HepG2 (cell line): ENCODE results near the gene UGCG. TPM values are rescaled to one million over a fixed set of nuclear protein-coding genes. Genes with fewer than 3 reads are reported as not detected.

ENCODE experiments used
- ATAC-seq: fragments of 200-7000 bp; cut with Tn5 transposase; 3 replicates; pipeline ENCODE4 v1.9.1; 2020; ENCODE audit warnings: mild to moderate bottlenecking, moderate library complexity
- BruUV-seq: library from RNA; stranded (reverse); fragments of 400-500 nt; replicated peaks from 2 replicates; lab custom pipeline; 2021; lab: Mats Ljungman, UMichigan
- CTCF ChIA-PET: fragments of 300-600 bp; formaldehyde crosslinking; extraction: SDS; loops from one replicate; lab custom pipeline; 2021; ENCODE audit warnings: low total read pairs, inconsistent platforms, low intra/inter-chr PET ratio; lab: Yijun Ruan, JAX
- POLR2A ChIA-PET: fragments of 350-600 bp; sonication (Branson Sonifier 250); formaldehyde crosslinking; loops from one replicate; lab custom pipeline; 2020; ENCODE audit warnings: antibody characterized with exemption, inconsistent platforms; lab: Yijun Ruan, JAX
- DNase-seq: peaks from one replicate; pipeline ENCODE4 v3.0.0-alpha.2; 2015; ENCODE audit warnings: low spot score
- FAIRE-seq: peaks from 3 replicates; lab custom pipeline; 2011; peaks lifted over from hg19 to GRCh38; lab: Jason Lieb, UNC
- H2AFZ ChIP-seq: one replicate; pipeline ENCODE4 v1.6.1; 2011; ENCODE audit warnings: low read length, inconsistent platforms
- H3K27ac ChIP-seq: fragments of 300-600 bp; 3 replicates; pipeline ENCODE4 v1.8.0; 2011; ENCODE audit warnings: mixed run types, mild to moderate bottlenecking, mixed read lengths, low read length, inconsistent platforms; ENCODE audit not compliant: insufficient read depth; ENCODE audit errors: extremely low read length
- H3K27me3 ChIP-seq, 2 experiments: fragments of 200-600 bp in 1 of 2; 2 replicates in 1 of 2; 3 replicates in 1 of 2; pipeline versions ENCODE4 v1.6.0 to v1.8.0; 2011; ENCODE audit warnings: low read length in 2 of 2, mild to moderate bottlenecking in 2 of 2, moderate library complexity in 2 of 2, inconsistent platforms in 1 of 2; ENCODE audit not compliant: insufficient read depth in 2 of 2, control insufficient read depth in 1 of 2
- H3K36me3 ChIP-seq, 2 experiments: fragments of 200-600 bp in 1 of 2; replicated peaks in 1 of 2; 2 replicates in 1 of 2; 3 replicates in 1 of 2; pipeline versions ENCODE4 v1.5.1 to v1.8.0; 2011; ENCODE audit warnings: low read length in 2 of 2, inconsistent platforms in 1 of 2; ENCODE audit not compliant: insufficient read depth in 2 of 2, control insufficient read depth in 1 of 2
- H3K4me1 ChIP-seq: 2 replicates; pipeline ENCODE4 v1.5.1; 2012; ENCODE audit warnings: low read length, inconsistent platforms; ENCODE audit not compliant: insufficient read depth
- H3K4me2 ChIP-seq: 2 replicates; pipeline ENCODE4 v1.6.0; 2011; ENCODE audit warnings: low read depth, low read length, inconsistent platforms
- H3K4me3 ChIP-seq, 3 experiments: fragments of 200-600 bp in 1 of 3; sonication (generic), shearing (Covaris generic) in 1 of 3; replicated peaks in 1 of 3; 2 replicates each; pipeline ENCODE4 v1.5.1; 2011 to 2016; ENCODE audit warnings: low read length in 3 of 3, inconsistent platforms in 2 of 3, low read depth in 2 of 3, mild to moderate bottlenecking in 2 of 3, control low read depth in 1 of 3, mixed read lengths in 1 of 3; ENCODE audit not compliant: insufficient read depth in 1 of 3
- H3K79me2 ChIP-seq: one replicate; pipeline ENCODE4 v1.6.1; 2011; ENCODE audit warnings: low read length, inconsistent platforms; ENCODE audit not compliant: insufficient read depth
- H3K9ac ChIP-seq: 2 replicates; pipeline ENCODE4 v1.6.0; 2011; ENCODE audit warnings: mild to moderate bottlenecking, low read depth, low read length, inconsistent platforms; ENCODE audit not compliant: insufficient read depth
- H3K9me3 ChIP-seq: 2 replicates; pipeline ENCODE4 v1.5.1; 2012; ENCODE audit warnings: mild to moderate bottlenecking, low read length
- H4K20me1 ChIP-seq: 2 replicates; pipeline ENCODE4 v1.6.0; 2011; ENCODE audit warnings: inconsistent platforms, mild to moderate bottlenecking, low read length, moderate library complexity; ENCODE audit not compliant: insufficient read depth
- PRDM15 ChIP-seq: sonication (generic); formaldehyde crosslinking; IDR thresholded peaks from 2 replicates; pipeline ENCODE4 v1.4.0; 2020; ENCODE audit warnings: missing genetic modification reagents
- SKIL ChIP-seq: sonication (generic); formaldehyde crosslinking; IDR thresholded peaks from 2 replicates; pipeline ENCODE4 v1.8.0; 2022; ENCODE audit warnings: missing genetic modification reagents, mild to moderate bottlenecking, moderate library complexity, borderline replicate concordance
- SOX6 ChIP-seq, 2 experiments: fragments of 450-650 bp in 1 of 2; sonication (generic) in 1 of 2; formaldehyde crosslinking in 1 of 2; IDR thresholded peaks; 2 replicates each; pipeline versions ENCODE4 v1.4.0 to v1.6.1; 2017 to 2020; ENCODE audit warnings: antibody characterized with exemption in 1 of 2, mild to moderate bottlenecking in 1 of 2, missing genetic modification reagents in 1 of 2
- TRIM24 ChIP-seq: sonication (generic); formaldehyde crosslinking; IDR thresholded peaks from 2 replicates; pipeline ENCODE4 v1.8.0; 2022; ENCODE audit warnings: mild to moderate bottlenecking, missing genetic modification reagents
- ZFP90 ChIP-seq: sonication (generic); formaldehyde crosslinking; IDR thresholded peaks from 2 replicates; pipeline ENCODE4 v1.8.0; 2022; ENCODE audit warnings: missing genetic modification reagents, mild to moderate bottlenecking, inconsistent platforms, borderline replicate concordance
- ZNF124 ChIP-seq: sonication (generic); formaldehyde crosslinking; IDR thresholded peaks from 2 replicates; pipeline ENCODE4 v1.4.0; 2020; ENCODE audit warnings: missing genetic modification reagents
- ZNF530 ChIP-seq: sonication (generic); formaldehyde crosslinking; IDR thresholded peaks from 2 replicates; pipeline ENCODE4 v1.5.0; 2020; ENCODE audit warnings: low read depth, mild to moderate bottlenecking, missing genetic modification reagents
- ZNF614 ChIP-seq: IDR thresholded peaks from 2 replicates; pipeline ENCODE4 v1.6.1; 2018; ENCODE audit warnings: missing biosample characterization, missing genetic modification reagents, inconsistent platforms, borderline replicate concordance
- ZNF75D ChIP-seq: sonication (generic); formaldehyde crosslinking; IDR thresholded peaks from 2 replicates; pipeline ENCODE4 v1.8.1; 2023; ENCODE audit warnings: missing genetic modification reagents, mild to moderate bottlenecking, borderline replicate concordance
- WGBS: methylation state at CpG from one replicate; pipeline ENCODE4 v1.1.6; 2017; ENCODE audit warnings: low lambda C conversion rate; 5-methylcytosine and 5-hydroxymethylcytosine counted together
- in situ Hi-C: cut with HindIII; loops from 2 replicates; pipeline ENCODE4 v1.10.0; 2017; ENCODE audit warnings: low pct_unique_long_range_greater_than_20kb; ENCODE audit not compliant: extremely low pct_ligation_motif_present
- intact Hi-C: fragments of 100-400 bp; cut with micrococcal nuclease; formaldehyde crosslinking; loops from one replicate; pipeline ENCODE4 v1.10.0; 2022; ENCODE audit not compliant: unreplicated experiment
- polyA plus RNA-seq, 8 experiments: library from polyadenylated mRNA; depleted of rRNA in 3 of 8; stranded (reverse) in 7 of 8; unstranded in 1 of 8; fragments of >200 nt; fragmentation: Illumina TruSeq in 4 of 8; extraction: Trizol in 4 of 8; gene quantifications; 2 replicates each; pipeline versions ENCODE4 v1.2.1 to v1.2.3, GENCODE V29; 2011 to 2016; ENCODE audit warnings: low read depth in 4 of 8, missing spikeins in 1 of 8, mixed read lengths in 1 of 8; ENCODE audit not compliant: insufficient read depth in 1 of 8
- total RNA-seq, 5 experiments: library from RNA; depleted of rRNA; stranded (reverse); fragments of >200 nt; fragmentation: Illumina TruSeq; extraction: Trizol; gene quantifications; 2 replicates each; pipeline ENCODE4 v1.2.3, GENCODE V29; 2016; ENCODE audit warnings: low read depth in 1 of 5
- TF ChIP-seq, protein P1 (sequence below): sonication (generic); formaldehyde crosslinking; IDR thresholded peaks from 2 replicates; pipeline ENCODE4 v1.4.0; 2020; ENCODE audit warnings: missing genetic modification reagents, borderline replicate concordance
- TF ChIP-seq, protein P2 (sequence below): sonication (generic); formaldehyde crosslinking; IDR thresholded peaks from 2 replicates; pipeline ENCODE4 v1.4.0; 2020; ENCODE audit warnings: low read depth, mild to moderate bottlenecking, missing genetic modification reagents

Gene UGCG
- total and polyA plus RNA-seq, 2 of the 13 experiments (the other 11 are each of a cell fraction or from before 2014, with no cell fraction given) = 10.5 to 13.9 TPM

DNA sequence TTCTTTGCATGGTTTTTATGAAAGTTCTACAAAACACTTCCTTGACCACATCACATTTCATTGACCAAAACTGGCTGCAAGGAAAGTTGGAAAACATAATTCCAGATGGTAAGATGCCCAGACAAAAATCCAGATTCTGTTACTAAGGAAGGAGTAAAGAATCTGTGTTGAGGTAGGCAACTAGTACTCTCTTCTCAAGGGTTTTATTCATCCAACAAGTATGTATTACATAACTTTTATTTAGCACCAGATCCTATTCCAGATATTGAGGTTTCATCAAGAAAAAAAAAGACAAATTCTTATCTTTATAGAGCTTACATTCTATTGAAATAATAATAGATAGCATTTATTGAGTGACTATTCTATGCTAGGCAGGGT, 43.2 kb upstream of the UGCG start (continued):
- TF ChIP-seq TRIM24 (CRISPR knock-in tag) (no peak), ZNF124 (CRISPR knock-in tag) (no peak)

DNA sequence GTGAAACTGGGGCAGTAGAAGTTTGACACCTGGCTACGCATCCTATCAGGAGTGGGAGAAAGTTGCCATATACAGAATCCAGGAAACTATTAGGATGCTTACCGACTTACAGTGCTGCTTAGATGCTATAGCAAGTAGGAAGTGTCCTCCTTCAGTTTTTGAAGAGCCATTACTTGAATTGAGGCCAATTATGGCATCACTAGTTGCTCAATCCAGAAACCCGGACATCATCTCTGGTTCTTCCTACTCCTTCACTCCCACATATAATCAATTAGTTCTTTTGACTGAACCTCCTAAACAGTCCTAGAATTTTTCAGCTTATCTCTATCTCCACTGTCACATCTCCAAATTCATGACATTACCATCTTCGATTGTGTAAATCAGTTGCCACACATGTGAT, 41.8 kb upstream of the UGCG start:
- Histone ChIP-seq H3K27ac (no peak overlapping the region), H3K4me1 (no peaks in the 10 kb centered on the region), H3K36me3 (no peaks in the 10 kb centered on the region), H2AFZ (no peak overlapping the region), H3K79me2 (no peaks in the 10 kb centered on the region), H3K9me3 (no peaks in the 10 kb centered on the region), H3K4me2 (no peak overlapping the region), H3K4me3 (no peak overlapping the region), H4K20me1 (no peaks in the 10 kb centered on the region), H3K9ac (no peak overlapping the region), H3K27me3 (0 out of 5 replicates have a peak, but pooled peaks cover 0 to 4% of the 10 kb centered on the region in 2 experiments)
- in situ Hi-C loops = no loop called here
- ATAC-seq (no peak), FAIRE-seq (no peak), DNase-seq (no peak)
- ChIA-PET CTCF (no interaction called here), POLR2A (no interaction called here)
- intact Hi-C loops = loop anchor here (5.0 kb wide), 1 partner anchor 218 kb away; no protein-coding TSS in a partner anchor
- WGBS = under 1% methylated on average over 4 of the region's 4 CpGs
- BruUV-seq = no TSS peak
- no peak for TF ChIP-seq ZNF75D
- TF ChIP-seq SOX6 (IDR thresholded peaks at IDR 0.05) = no peak
- TF ChIP-seq SOX6 (CRISPR knock-in tag; IDR thresholded peaks at IDR 0.05) = no peak
- TF ChIP-seq, protein P1, sequence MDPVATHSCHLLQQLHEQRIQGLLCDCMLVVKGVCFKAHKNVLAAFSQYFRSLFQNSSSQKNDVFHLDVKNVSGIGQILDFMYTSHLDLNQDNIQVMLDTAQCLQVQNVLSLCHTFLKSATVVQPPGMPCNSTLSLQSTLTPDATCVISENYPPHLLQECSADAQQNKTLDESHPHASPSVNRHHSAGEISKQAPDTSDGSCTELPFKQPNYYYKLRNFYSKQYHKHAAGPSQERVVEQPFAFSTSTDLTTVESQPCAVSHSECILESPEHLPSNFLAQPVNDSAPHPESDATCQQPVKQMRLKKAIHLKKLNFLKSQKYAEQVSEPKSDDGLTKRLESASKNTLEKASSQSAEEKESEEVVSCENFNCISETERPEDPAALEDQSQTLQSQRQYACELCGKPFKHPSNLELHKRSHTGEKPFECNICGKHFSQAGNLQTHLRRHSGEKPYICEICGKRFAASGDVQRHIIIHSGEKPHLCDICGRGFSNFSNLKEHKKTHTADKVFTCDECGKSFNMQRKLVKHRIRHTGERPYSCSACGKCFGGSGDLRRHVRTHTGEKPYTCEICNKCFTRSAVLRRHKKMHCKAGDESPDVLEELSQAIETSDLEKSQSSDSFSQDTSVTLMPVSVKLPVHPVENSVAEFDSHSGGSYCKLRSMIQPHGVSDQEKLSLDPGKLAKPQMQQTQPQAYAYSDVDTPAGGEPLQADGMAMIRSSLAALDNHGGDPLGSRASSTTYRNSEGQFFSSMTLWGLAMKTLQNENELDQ (CRISPR knock-in tag) = no peak
- TF ChIP-seq ZNF614 (CRISPR knock-in tag) = no peak
- no peak for TF ChIP-seq PRDM15 (CRISPR knock-in tag)
- TF ChIP-seq, protein P2, sequence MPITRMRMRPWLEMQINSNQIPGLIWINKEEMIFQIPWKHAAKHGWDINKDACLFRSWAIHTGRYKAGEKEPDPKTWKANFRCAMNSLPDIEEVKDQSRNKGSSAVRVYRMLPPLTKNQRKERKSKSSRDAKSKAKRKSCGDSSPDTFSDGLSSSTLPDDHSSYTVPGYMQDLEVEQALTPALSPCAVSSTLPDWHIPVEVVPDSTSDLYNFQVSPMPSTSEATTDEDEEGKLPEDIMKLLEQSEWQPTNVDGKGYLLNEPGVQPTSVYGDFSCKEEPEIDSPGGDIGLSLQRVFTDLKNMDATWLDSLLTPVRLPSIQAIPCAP = no peak
- TF ChIP-seq ZNF530 (CRISPR knock-in tag) = no peak
- no peak for TF ChIP-seq SKIL (CRISPR knock-in tag)
- no peak for TF ChIP-seq ZFP90 (CRISPR knock-in tag)
